GM10248 (cell line): Measurements from ENCODE around the gene DIP2B.

Experiments
- CTCF ChIA-PET: fragments of 300-600 bp; sonication (Branson Sonifier 250); formaldehyde crosslinking; extraction: SDS; loops from one replicate; lab custom pipeline; 2021; ENCODE audit warnings: antibody characterized with exemption; lab: Yijun Ruan, JAX
- POLR2A ChIA-PET: fragments of 350-650 bp; sonication (Branson Sonifier 250); formaldehyde crosslinking; extraction: SDS; loops from one replicate; lab custom pipeline; 2020; ENCODE audit warnings: antibody characterized with exemption; lab: Yijun Ruan, JAX
- DNase-seq: peaks from one replicate; pipeline ENCODE4 v3.0.0; 2012; ENCODE audit errors: extremely low spot score
- CTCF ChIP-seq: IDR thresholded peaks from 2 replicates; pipeline ENCODE4 v1.5.1; 2012; ENCODE audit warnings: mild to moderate bottlenecking, low read depth; ENCODE audit errors: extremely low read depth, missing control alignments, control extremely low read depth

DIP2B gene

GRCh38 chr12:50718760-50719159, 214.0 kb downstream of the DIP2B start:
- ChIA-PET POLR2A (no interaction called here), CTCF (no interaction called here)
- DNase-seq: no peak
- no peak for TF ChIP-seq CTCF

- TF ChIP-seq CTCF: no peak
- POLR2A ChIA-PET: interaction anchor here (0.7 kb wide), 2 partner anchors 50 to 534 kb away, joined by 3 read pairs; no protein-coding TSS in a partner anchor
- no peak for DNase-seq
- CTCF ChIA-PET: interaction anchor here (2.5 kb wide), 1 partner anchor 9 kb away, joined by 9 read pairs; no protein-coding TSS in a partner anchor
These were observed 215.3 kb downstream of the DIP2B start for GRCh38 chr12:50720085-50720484.

GRCh38 chr12:50720501-50720900, 215.7 kb downstream of the DIP2B start:
- no peak for DNase-seq
- no peak for TF ChIP-seq CTCF
- ChIA-PET CTCF (interaction anchor here (2.5 kb wide), 1 partner anchor 9 kb away, joined by 9 read pairs; no protein-coding TSS in a partner anchor), POLR2A (interaction anchor here (0.7 kb wide), 1 partner anchor 50 kb away, joined by 3 read pairs; no protein-coding TSS in a partner anchor)

- ChIA-PET CTCF (no interaction called here), POLR2A (no interaction called here)
- no peak for DNase-seq
- TF ChIP-seq CTCF: no peak
These were observed 219.1 kb downstream of the DIP2B start for GRCh38 chr12:50723865-50724264.

GRCh38 chr12:50725011-50725942, 220.5 kb downstream of the DIP2B start:
- CTCF ChIA-PET: interaction anchor here (0.8 to 1.3 kb wide), 5 partner anchors 10 to 221 kb away, joined by 3 to 4 read pairs (median 3); partner anchors contain the start of gene DIP2B
- POLR2A ChIA-PET: no interaction called here
- no peak for TF ChIP-seq CTCF
- no peak for DNase-seq

- CTCF ChIA-PET: interaction anchor here (0.7 to 1.7 kb wide), 3 partner anchors 14 to 38 kb away, joined by 4 to 6 read pairs (median 5); no protein-coding TSS in a partner anchor
- DNase-seq: no peak
- TF ChIP-seq CTCF: no peak
- POLR2A ChIA-PET: no interaction called here
These were observed 222.7 kb downstream of the DIP2B start for GRCh38 chr12:50727466-50727865.
